Retinal pigment epithelial cell (primary cell): Measurements from ENCODE around the gene AKAP13.

Experiments used
- DNase-seq: peaks from one replicate; pipeline ENCODE4 v3.0.0-alpha.2; 2010; ENCODE audit warnings: low read depth
- H3K4me3 ChIP-seq: 2 replicates; pipeline ENCODE4 v1.5.1; 2011; ENCODE audit warnings: mild to moderate bottlenecking, low read length, control low read depth, moderate library complexity
- TF ChIP-seq, protein P1 (sequence below): conservative IDR thresholded peaks from 2 replicates; pipeline ENCODE4 v1.5.1; 2011; ENCODE audit warnings: low read depth, low read length, control low read depth, inconsistent platforms

Gene AKAP13

DNA sequence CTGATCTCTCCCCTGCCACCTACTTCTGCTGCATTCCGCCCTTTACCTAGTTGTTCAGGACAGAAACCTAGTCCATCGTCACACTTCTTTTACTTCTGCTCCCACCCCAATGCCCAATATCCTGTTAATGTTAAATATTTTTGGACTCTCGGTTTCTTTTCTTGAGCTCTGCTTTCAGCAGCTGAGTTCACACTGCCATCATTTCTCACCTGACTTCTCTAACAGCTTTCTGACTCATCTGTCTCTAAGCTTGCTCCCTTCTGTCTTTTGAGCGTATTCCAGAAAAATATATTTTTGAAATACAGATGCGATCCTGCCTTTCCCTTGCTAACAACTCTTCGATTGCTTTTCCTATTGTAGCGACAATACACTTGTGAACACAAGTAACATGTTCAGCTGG, 231.0 kb downstream of the AKAP13 start:
- H3K4me3 ChIP-seq = no peak overlapping the region
- TF ChIP-seq, protein P1, sequence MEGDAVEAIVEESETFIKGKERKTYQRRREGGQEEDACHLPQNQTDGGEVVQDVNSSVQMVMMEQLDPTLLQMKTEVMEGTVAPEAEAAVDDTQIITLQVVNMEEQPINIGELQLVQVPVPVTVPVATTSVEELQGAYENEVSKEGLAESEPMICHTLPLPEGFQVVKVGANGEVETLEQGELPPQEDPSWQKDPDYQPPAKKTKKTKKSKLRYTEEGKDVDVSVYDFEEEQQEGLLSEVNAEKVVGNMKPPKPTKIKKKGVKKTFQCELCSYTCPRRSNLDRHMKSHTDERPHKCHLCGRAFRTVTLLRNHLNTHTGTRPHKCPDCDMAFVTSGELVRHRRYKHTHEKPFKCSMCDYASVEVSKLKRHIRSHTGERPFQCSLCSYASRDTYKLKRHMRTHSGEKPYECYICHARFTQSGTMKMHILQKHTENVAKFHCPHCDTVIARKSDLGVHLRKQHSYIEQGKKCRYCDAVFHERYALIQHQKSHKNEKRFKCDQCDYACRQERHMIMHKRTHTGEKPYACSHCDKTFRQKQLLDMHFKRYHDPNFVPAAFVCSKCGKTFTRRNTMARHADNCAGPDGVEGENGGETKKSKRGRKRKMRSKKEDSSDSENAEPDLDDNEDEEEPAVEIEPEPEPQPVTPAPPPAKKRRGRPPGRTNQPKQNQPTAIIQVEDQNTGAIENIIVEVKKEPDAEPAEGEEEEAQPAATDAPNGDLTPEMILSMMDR = no peak
- DNase-seq = no peak

DNA sequence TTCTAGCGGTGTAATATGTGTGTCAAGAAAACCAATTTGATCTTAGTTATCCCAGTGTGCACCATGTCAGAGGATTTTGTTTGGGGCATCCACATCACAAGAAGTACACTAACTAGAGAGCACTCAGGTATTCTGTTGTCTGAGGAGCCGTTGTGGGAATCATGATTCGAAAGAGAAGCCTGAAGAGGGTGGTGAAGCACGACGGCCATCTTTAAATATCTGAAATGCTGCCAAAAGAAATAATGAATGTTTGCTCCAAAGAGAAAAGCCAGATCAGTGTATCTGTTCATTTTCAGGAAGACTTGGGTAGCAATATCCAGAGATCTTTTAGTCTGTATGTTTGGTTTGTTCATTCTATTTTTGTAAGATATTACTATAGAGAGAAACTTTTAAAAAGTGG, 233.7 kb downstream of the AKAP13 start:
- TF ChIP-seq, protein P1 = no peak
- H3K4me3 ChIP-seq = no peak overlapping the region
- DNase-seq = no peak

DNA sequence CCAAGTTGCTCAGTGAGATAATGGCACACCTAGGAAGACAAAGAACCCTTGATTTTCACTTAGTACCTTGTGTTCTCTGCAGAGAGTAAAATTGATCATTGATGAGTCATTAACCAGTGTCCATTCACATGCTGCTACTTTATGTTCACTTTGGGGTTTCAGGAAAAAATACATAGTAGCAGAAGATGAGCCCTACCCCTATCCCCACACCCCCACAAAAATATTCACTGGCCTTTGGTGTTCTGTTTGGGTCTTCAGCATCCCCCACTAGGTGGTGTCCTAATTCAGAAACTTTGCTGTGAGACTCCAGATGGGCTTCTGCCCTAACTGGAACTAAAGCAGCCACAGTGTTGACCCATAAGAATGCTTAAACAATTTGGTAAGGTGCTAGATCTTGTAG, 235.5 kb downstream of the AKAP13 start:
- TF ChIP-seq, protein P1 = peak; percentile 56
- DNase-seq = no peak
- H3K4me3 ChIP-seq = no peak overlapping the region

DNA sequence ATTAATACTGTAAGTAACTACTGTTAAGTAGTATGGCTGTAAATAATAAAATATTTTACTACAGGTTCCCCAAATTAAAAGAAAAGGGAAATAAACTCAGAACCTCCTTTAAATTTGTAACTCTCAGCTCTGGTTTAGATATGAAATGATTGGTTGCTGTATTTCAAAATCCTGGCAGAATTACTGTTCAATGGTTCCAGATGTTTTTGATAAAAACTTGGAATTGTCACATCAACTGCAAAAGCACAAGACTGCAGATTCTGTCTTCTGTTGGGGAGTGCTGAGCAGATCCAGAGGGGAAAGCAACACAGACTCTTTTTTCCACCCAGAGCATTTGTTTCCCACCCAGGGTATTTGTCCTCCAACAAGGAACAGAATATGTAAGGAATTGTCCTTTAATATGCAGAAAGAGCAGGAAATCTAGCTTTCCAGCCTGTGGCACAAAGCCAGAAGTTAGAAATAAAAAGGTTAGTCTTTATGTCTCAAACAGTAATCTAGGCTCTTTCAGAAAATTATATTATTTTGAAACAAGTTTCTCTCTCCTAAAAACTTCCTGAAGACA, 236.2 kb downstream of the AKAP13 start:
- TF ChIP-seq, protein P1 = no peak
- no peak for DNase-seq
- no peak overlapping the region for H3K4me3 ChIP-seq

DNA sequence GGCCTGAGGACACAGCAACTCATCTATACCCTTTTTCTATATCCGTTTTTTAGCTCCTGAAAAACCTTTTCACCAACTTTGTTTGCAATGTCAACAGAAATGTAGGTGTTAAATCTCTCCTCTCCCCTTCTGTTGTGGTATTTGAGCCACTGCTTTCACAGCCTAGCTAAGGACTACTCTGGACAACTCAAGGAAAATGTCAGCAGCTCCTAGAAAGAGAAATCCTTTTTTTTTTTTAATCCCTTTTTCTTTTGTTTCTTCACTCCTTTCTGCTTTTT, 237.8 kb downstream of the AKAP13 start:
- no peak for DNase-seq
- TF ChIP-seq, protein P1 = no peak
- no peak overlapping the region for H3K4me3 ChIP-seq

DNA sequence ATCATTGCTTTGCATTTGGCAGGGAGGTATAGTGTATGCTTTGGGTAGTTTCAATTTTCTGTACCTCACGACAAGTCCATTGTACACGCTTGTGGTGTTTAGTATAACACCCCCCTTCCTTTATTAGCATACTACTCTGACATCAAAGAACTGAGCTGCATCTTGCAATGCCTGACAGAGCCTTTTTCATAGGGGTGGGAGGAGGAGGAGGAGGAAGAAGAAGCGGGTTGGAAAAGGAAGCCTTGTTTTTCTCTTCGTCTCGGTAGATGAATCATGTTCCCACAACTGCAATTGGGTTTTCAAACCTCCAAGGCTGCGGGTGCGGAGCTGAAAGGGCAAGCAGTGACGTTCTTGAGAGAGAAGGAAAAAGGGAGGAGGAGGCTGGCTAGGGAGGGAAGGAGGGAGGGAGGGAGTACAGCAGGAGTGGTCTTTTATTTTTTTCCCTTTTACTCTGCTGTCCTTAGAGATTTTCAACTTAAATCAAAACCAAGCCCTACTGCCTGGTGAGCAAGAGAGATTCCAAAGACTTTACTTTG, 238.6 kb downstream of the AKAP13 start:
- no peak for DNase-seq
- TF ChIP-seq, protein P1 = no peak
- peak overlapping the region; percentile 31 for H3K4me3 ChIP-seq

DNA sequence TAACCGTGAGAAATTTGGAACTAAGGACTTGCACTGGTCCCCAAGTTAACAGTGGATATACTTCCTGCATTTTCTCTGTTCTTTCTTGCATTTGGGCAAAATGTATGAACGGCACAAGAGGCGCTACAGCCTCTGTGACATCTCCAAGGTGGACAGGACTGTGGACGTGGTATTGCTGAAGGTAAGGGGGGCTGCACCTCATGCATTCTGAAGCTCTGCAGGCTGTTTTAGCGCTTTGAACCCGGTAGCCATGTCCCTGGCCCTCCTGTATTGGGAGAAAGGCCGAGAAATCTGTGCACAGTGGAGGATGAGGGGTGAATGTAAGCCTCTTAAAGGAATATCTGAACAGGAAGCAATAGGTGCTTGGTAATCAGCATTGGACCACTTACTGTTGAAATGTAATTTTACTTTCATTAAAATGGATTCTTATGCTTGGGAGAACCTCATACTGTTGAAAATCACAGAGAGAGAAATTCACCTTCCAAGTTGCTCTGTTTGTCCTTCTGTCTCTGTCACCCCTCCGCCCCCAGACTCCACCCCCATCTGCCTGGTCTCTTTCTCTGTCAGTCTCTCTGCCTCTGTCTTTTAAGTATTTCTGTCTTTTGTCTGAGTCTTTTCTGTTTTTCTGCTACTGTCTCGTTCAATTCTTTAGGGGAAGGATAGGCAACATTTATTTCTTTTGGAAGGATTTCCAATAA, 239.7 kb downstream of the AKAP13 start:
- H3K4me3 ChIP-seq = no peak overlapping the region
- DNase-seq = no peak
- TF ChIP-seq, protein P1 = no peak
